BLaER1 treated with 17β-estradiol and CSF1 and Interleukin-3, amounts not matched to agents 10 nM and 100 nM (cell line): ENCODE data around the gene TSHB.

Source experiments
- H3K27ac ChIP-seq, 11 experiments: shearing (Covaris generic); formaldehyde crosslinking; 2 replicates each; pipeline ENCODE4 v1.8.1; 2022
- H3K27me3 ChIP-seq, 11 experiments: shearing (Covaris generic); formaldehyde crosslinking; 2 replicates each; pipeline ENCODE4 v1.8.1; 2022
- H3K36me3 ChIP-seq, 11 experiments: shearing (Covaris generic); formaldehyde crosslinking; 2 replicates each; pipeline ENCODE4 v1.8.1; 2022
- H3K4me1 ChIP-seq, 10 experiments: shearing (Covaris generic); formaldehyde crosslinking; 2 replicates each; pipeline ENCODE4 v1.8.1; 2022
- H3K4me2 ChIP-seq, 11 experiments: shearing (Covaris generic); formaldehyde crosslinking; 2 replicates each; pipeline ENCODE4 v1.8.1; 2022
- H3K4me3 ChIP-seq, 10 experiments: shearing (Covaris generic); formaldehyde crosslinking; 2 replicates each; pipeline ENCODE4 v1.8.1; 2022
- H3K9ac ChIP-seq, 11 experiments: shearing (Covaris generic); formaldehyde crosslinking; 2 replicates each; pipeline ENCODE4 v1.8.1; 2022
- H3K9me3 ChIP-seq, 11 experiments: shearing (Covaris generic); formaldehyde crosslinking; replicated peaks in 1 of 11; 2 replicates each; pipeline ENCODE4 v1.8.1; 2022
- H4K20me1 ChIP-seq, 11 experiments: shearing (Covaris generic); formaldehyde crosslinking; 2 replicates each; pipeline ENCODE4 v1.8.1; 2022
- Cebpa-rat ChIP-seq, 11 experiments: shearing (Covaris generic); IDR thresholded peaks; 2 replicates each; pipeline ENCODE4 v1.8.1; 2022

The TSHB gene

GRCh38 chr1:115021145-115021544, 8.5 kb upstream of the TSHB start:
- Histone ChIP-seq H3K9me3 (0 out of 22 replicates have a peak, but pooled peaks cover 0 to 8% (median 0%) of the 10 kb centered on the region in 11 experiments), H3K27ac (no peak overlapping the region)

GRCh38 chr1:115023593-115023992, 6.0 kb upstream of the TSHB start:
- Histone ChIP-seq H3K27ac (no peak overlapping the region), H3K27me3 (no peaks in the 10 kb centered on the region), H4K20me1 (no peaks in the 10 kb centered on the region), H3K4me1 (no peaks in the 10 kb centered on the region), H3K36me3 (no peaks in the 10 kb centered on the region), H3K4me3 (no peak overlapping the region), H3K9me3 (0 out of 22 replicates have a peak, but pooled peaks cover 0 to 8% (median 0%) of the 10 kb centered on the region in 11 experiments), H3K4me2 (no peak overlapping the region), H3K9ac (no peak overlapping the region)
- no peak for TF ChIP-seq Cebpa-rat (IDR thresholded peaks at IDR 0.05)

More at GRCh38 chr1:115021145-115021544, 8.5 kb upstream of the TSHB start:
- no peaks in the 10 kb centered on the region for H3K27me3 ChIP-seq
- no peak overlapping the region for H3K4me2 ChIP-seq
- no peaks in the 10 kb centered on the region for H3K4me1 ChIP-seq
- H3K4me3 ChIP-seq: no peak overlapping the region
- TF ChIP-seq Cebpa-rat (IDR thresholded peaks at IDR 0.05): no peak
- no peaks in the 10 kb centered on the region for H3K36me3 ChIP-seq
- no peaks in the 10 kb centered on the region for H4K20me1 ChIP-seq
- no peak overlapping the region for H3K9ac ChIP-seq

- no peaks in the 10 kb centered on the region for H3K4me1 ChIP-seq
- no peak for TF ChIP-seq Cebpa-rat (IDR thresholded peaks at IDR 0.05)
- no peaks in the 10 kb centered on the region for H3K36me3 ChIP-seq
- H4K20me1 ChIP-seq: no peaks in the 10 kb centered on the region
- H3K27me3 ChIP-seq: no peaks in the 10 kb centered on the region
- H3K9me3 ChIP-seq: no peaks in the 10 kb centered on the region
- no peak overlapping the region for H3K9ac ChIP-seq
- no peak overlapping the region for H3K4me3 ChIP-seq
- no peak overlapping the region for H3K4me2 ChIP-seq
- no peak overlapping the region for H3K27ac ChIP-seq
These were observed 2.0 kb downstream of the TSHB start for GRCh38 chr1:115031595-115031994.

- Histone ChIP-seq H3K9ac (no peak overlapping the region), H3K4me3 (no peak overlapping the region), H3K9me3 (no peaks in the 10 kb centered on the region), H4K20me1 (no peaks in the 10 kb centered on the region), H3K27me3 (no peaks in the 10 kb centered on the region), H3K36me3 (no peaks in the 10 kb centered on the region), H3K27ac (no peak overlapping the region), H3K4me1 (no peaks in the 10 kb centered on the region), H3K4me2 (no peak overlapping the region)
- no peak for TF ChIP-seq Cebpa-rat (IDR thresholded peaks at IDR 0.05)
These were observed 6.0 kb downstream of the TSHB start for GRCh38 chr1:115035652-115036051.

- no peaks in the 10 kb centered on the region for H3K9me3 ChIP-seq
These were observed 7.3 kb downstream of the TSHB start for GRCh38 chr1:115036814-115037507.

GRCh38 chr1:115040501-115040900, 10.9 kb downstream of the TSHB start:
- TF ChIP-seq Cebpa-rat (IDR thresholded peaks at IDR 0.05): no peak
- no peaks in the 10 kb centered on the region for H3K27me3 ChIP-seq
- no peaks in the 10 kb centered on the region for H3K4me1 ChIP-seq
- H3K36me3 ChIP-seq: no peaks in the 10 kb centered on the region
- H4K20me1 ChIP-seq: no peaks in the 10 kb centered on the region
- no peak overlapping the region for H3K4me3 ChIP-seq
- H3K27ac ChIP-seq: no peak overlapping the region
- H3K9ac ChIP-seq: no peak overlapping the region
- H3K4me2 ChIP-seq: no peak overlapping the region
- peaks cover 0 to 10% (median 0%) of the 10 kb centered on the region in 11 experiments; a peak in 2 of 22 replicates for H3K9me3 ChIP-seq

More at GRCh38 chr1:115036814-115037507, 7.3 kb downstream of the TSHB start:
- Histone ChIP-seq H4K20me1 (no peaks in the 10 kb centered on the region), H3K36me3 (no peaks in the 10 kb centered on the region), H3K27me3 (no peaks in the 10 kb centered on the region), H3K4me3 (no peak overlapping the region), H3K4me1 (no peaks in the 10 kb centered on the region), H3K9ac (no peak overlapping the region), H3K4me2 (no peak overlapping the region), H3K27ac (no peak overlapping the region)
- no peak for TF ChIP-seq Cebpa-rat (IDR thresholded peaks at IDR 0.05)

GRCh38 chr1:115041654-115042053, 12.0 kb downstream of the TSHB start:
- Histone ChIP-seq H3K36me3 (0 out of 22 replicates have a peak, but pooled peaks cover 0 to 3% (median 0%) of the 10 kb centered on the region in 11 experiments), H3K4me3 (no peak overlapping the region), H3K9me3 (peaks cover 0 to 15% (median 6%) of the 10 kb centered on the region in 11 experiments; a peak in 10 of 22 replicates), H4K20me1 (no peaks in the 10 kb centered on the region), H3K4me1 (no peaks in the 10 kb centered on the region), H3K27me3 (no peaks in the 10 kb centered on the region), H3K4me2 (no peak overlapping the region), H3K27ac (no peak overlapping the region), H3K9ac (no peak overlapping the region)
- no peak for TF ChIP-seq Cebpa-rat (IDR thresholded peaks at IDR 0.05)

- Histone ChIP-seq H3K27me3 (no peaks in the 10 kb centered on the region), H3K9me3 (peaks cover 0 to 16% (median 7%) of the 10 kb centered on the region in 11 experiments; a peak in 10 of 22 replicates), H3K4me2 (no peak overlapping the region), H3K4me3 (no peak overlapping the region), H3K36me3 (0 out of 22 replicates have a peak, but pooled peaks cover 0 to 3% (median 0%) of the 10 kb centered on the region in 11 experiments), H3K27ac (no peak overlapping the region), H3K9ac (no peak overlapping the region), H4K20me1 (no peaks in the 10 kb centered on the region), H3K4me1 (peaks cover 0 to 20% (median 9%) of the 10 kb centered on the region in 10 experiments; a peak in 10 of 20 replicates)
- no peak for TF ChIP-seq Cebpa-rat (IDR thresholded peaks at IDR 0.05)
These were observed 17.1 kb downstream of the TSHB start for GRCh38 chr1:115046751-115047150.

GRCh38 chr1:115051850-115052249, 22.2 kb downstream of the TSHB start:
- Histone ChIP-seq H3K4me1 (peaks cover 0 to 20% (median 9%) of the 10 kb centered on the region in 10 experiments; a peak in 10 of 20 replicates), H3K36me3 (no peaks in the 10 kb centered on the region), H3K27ac (no peak overlapping the region), H4K20me1 (no peaks in the 10 kb centered on the region), H3K4me2 (no peak overlapping the region), H3K9me3 (peaks cover 0 to under 1% (median 0%) of the 10 kb centered on the region in 11 experiments; a peak in 1 of 22 replicates), H3K27me3 (no peaks in the 10 kb centered on the region), H3K4me3 (no peak overlapping the region), H3K9ac (no peak overlapping the region)
- TF ChIP-seq Cebpa-rat (IDR thresholded peaks at IDR 0.05): no peak
